ENCODE results near the gene HMOX2. TPM values are rescaled to one million over a fixed set of nuclear protein-coding genes. Genes with fewer than 3 reads are reported as not detected.

The HMOX2 gene
- total and polyA plus RNA-seq, 2 of the 13 experiments (the other 11 are each of a cell fraction or from before 2014, with no cell fraction given), result 60.3 to 70.4 TPM

GRCh38 chr16:4506450-4506849 lies 30.3 kb downstream of the HMOX2 start:
- peak; percentile 76 for ATAC-seq
- 46% methylated on average over 3 of the region's 3 CpGs for WGBS (ENCODE audit: low lambda C conversion rate)
- Histone ChIP-seq H2AFZ (ENCODE audit: low read length) (no peak overlapping the region), H3K4me1 (ENCODE audit: insufficient read depth, low read length) (peaks cover 7% of the 10 kb centered on the region), H3K36me3 (replicated peaks in 1 of 2; ENCODE audit: control insufficient read depth in 1 of 2, insufficient read depth in 2 of 2, low read length in 2 of 2) (peaks cover 18 to 43% of the 10 kb centered on the region in 2 experiments), H3K9ac (ENCODE audit: insufficient read depth, low read depth, low read length) (no peak overlapping the region), H3K4me3 (replicated peaks in 1 of 3; ENCODE audit: insufficient read depth in 1 of 3, low read depth in 2 of 3, low read length in 3 of 3) (no peak overlapping the region), H3K4me2 (ENCODE audit: low read depth, low read length) (no peak overlapping the region), H3K9me3 (ENCODE audit: low read length) (no peaks in the 10 kb centered on the region), H3K79me2 (ENCODE audit: insufficient read depth, low read length) (peaks cover 22% of the 10 kb centered on the region), H3K27ac (ENCODE audit: extremely low read length, insufficient read depth, low read length) (no peak overlapping the region), H4K20me1 (ENCODE audit: insufficient read depth, low read length) (peaks cover 9% of the 10 kb centered on the region), H3K27me3 (ENCODE audit: control insufficient read depth in 1 of 2, insufficient read depth in 2 of 2, low read length in 2 of 2) (no peaks in the 10 kb centered on the region)
- no TSS peak for BruUV-seq (replicated peaks)
- DNase-seq (ENCODE audit: low spot score), result peak; percentile 59
- CTCF ChIA-PET (ENCODE audit: low intra/inter-chr PET ratio, low total read pairs), result interaction anchor here (1.3 kb wide), 1 partner anchor 79 kb away, joined by 5 read pairs; no protein-coding TSS in a partner anchor
- intact Hi-C loops (cut with micrococcal nuclease; ENCODE audit: unreplicated experiment), result no loop called here
- in situ Hi-C loops (cut with HindIII; ENCODE audit: extremely low pct_ligation_motif_present, low pct_unique_long_range_greater_than_20kb), result loop anchor here (25.0 kb wide), 1 partner anchor 456 kb away; the partner anchor contains the start of gene SEC14L5
- POLR2A ChIA-PET, result interaction anchor here (2.0 kb wide), 1 partner anchor 32 kb away, joined by 6 read pairs; the partner anchor contains the start of gene CDIP1
- FAIRE-seq, result peak; percentile 98
- TF ChIP-seq ZC3H13 (CRISPR knock-in tag; IDR thresholded peaks at IDR 0.05) (no peak), RAD21 (CRISPR knock-in tag; IDR thresholded peaks at IDR 0.05) (peak; percentile 72), ZFP82 (CRISPR knock-in tag; IDR thresholded peaks at IDR 0.05; ENCODE audit: borderline replicate concordance) (no peak), ZNF749 (CRISPR knock-in tag; IDR thresholded peaks at IDR 0.05; ENCODE audit: borderline replicate concordance) (no peak), POLR2A (IDR thresholded peaks at IDR 0.05; ENCODE audit: insufficient read depth in 1 of 2, low read depth in 2 of 2, low read length in 2 of 2) (peak in 1 of 2 experiments; percentile 39; a peak in 1 of 4 replicates), CTCF (CRISPR knock-in tag; IDR thresholded peaks at IDR 0.05) (peak; percentile 91), ZFP91 (CRISPR knock-in tag; IDR thresholded peaks at IDR 0.05; ENCODE audit: borderline replicate concordance) (0 out of 2 replicates have a peak, but pooled peaks have one; percentile 25), JUND (CRISPR knock-in tag; IDR thresholded peaks at IDR 0.05) (0 out of 2 replicates have a peak, but pooled peaks have one; percentile 23), ZFYVE20 (CRISPR knock-in tag; IDR thresholded peaks at IDR 0.05; ENCODE audit: borderline replicate concordance, low read depth) (no peak), SMC3 (IDR thresholded peaks at IDR 0.05; ENCODE audit: low read length) (peak; percentile 45; the same call in 1 of the 2 replicates), ZNF740 (CRISPR knock-in tag; IDR thresholded peaks at IDR 0.05) (no peak), MYNN (CRISPR knock-in tag; IDR thresholded peaks at IDR 0.05; ENCODE audit: low read depth) (no peak), XRCC5 (optimal IDR thresholded peaks at IDR 0.05; ENCODE audit: low read length) (peak; percentile 81), ERF (CRISPR knock-in tag; IDR thresholded peaks at IDR 0.05) (no peak), TBX2 (CRISPR knock-in tag; IDR thresholded peaks at IDR 0.05; ENCODE audit: borderline replicate concordance) (0 out of 2 replicates have a peak, but pooled peaks have one; percentile 24), FOSL2 (CRISPR knock-in tag; IDR thresholded peaks at IDR 0.05) (peak; percentile 4; the same call in 1 of the 2 replicates), STAG1 (CRISPR knock-in tag; IDR thresholded peaks at IDR 0.05) (peak; percentile 88)
